Bronchial epithelial cell (primary cell): Measurements from ENCODE around the gene HIF1AN. TPM values are rescaled to one million over a fixed set of nuclear protein-coding genes. Genes with fewer than 3 reads are reported as not detected.
A peak's percentile ranks its signal among the peaks of the same experiment; 100 is the strongest.

Experiments used
- DNase-seq: peaks from one replicate; pipeline ENCODE4 v3.0.0-alpha.2; 2010; ENCODE audit warnings: low read depth
- FAIRE-seq: peaks from 2 replicates; lab custom pipeline; 2011; peaks lifted over from hg19 to GRCh38; lab: Jason Lieb, UNC
- H3K27me3 ChIP-seq: 2 replicates; pipeline ENCODE4 v1.5.1; 2011; ENCODE audit warnings: low read length; ENCODE audit not compliant: control insufficient read depth, insufficient read depth
- H3K36me3 ChIP-seq: 2 replicates; pipeline ENCODE4 v1.5.1; 2011; ENCODE audit warnings: low read length; ENCODE audit not compliant: control insufficient read depth, insufficient read depth
- H3K4me3 ChIP-seq: 2 replicates; pipeline ENCODE4 v1.5.1; 2011; ENCODE audit warnings: mild to moderate bottlenecking, low read depth, low read length, control low read depth
- total RNA-seq: library from RNA; depleted of rRNA; stranded (reverse); fragments of >200 nt; gene quantifications from 2 replicates; pipeline ENCODE4 v1.2.1, GENCODE V29; 2014
- TF ChIP-seq, protein P1 (sequence below): IDR thresholded peaks from 2 replicates; pipeline ENCODE4 v1.5.1; 2011; ENCODE audit warnings: mild to moderate bottlenecking, moderate library complexity, low read length, control low read depth, inconsistent platforms; ENCODE audit not compliant: insufficient read depth, severe bottlenecking

The HIF1AN gene
- total RNA-seq, 1 donor from 2014 or later, result 9.0 TPM

DNA sequence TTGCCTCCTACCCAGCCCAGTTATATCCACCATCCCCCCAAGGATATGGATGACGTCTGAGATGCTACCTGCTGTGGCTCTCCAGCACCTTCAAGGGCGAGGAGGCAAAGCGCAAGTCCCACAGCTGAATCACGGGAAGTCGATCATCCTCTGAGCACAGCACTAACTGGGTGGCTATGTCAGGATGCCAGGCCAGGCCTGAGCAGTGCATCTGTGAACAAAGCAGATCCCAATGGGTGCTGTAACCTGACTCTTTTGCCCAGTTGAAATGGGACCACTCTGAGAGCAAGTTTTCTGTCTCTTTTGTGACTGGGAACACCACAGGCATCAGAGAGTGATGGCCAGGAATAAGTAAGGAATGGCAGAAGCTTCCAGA is 28.4 kb upstream of the HIF1AN start:
- no peaks in the 10 kb centered on the region for H3K27me3 ChIP-seq
- peaks cover 1% of the 10 kb centered on the region for H3K36me3 ChIP-seq
- DNase-seq (no peak), FAIRE-seq (peak; percentile 87)
- TF ChIP-seq, protein P1, sequence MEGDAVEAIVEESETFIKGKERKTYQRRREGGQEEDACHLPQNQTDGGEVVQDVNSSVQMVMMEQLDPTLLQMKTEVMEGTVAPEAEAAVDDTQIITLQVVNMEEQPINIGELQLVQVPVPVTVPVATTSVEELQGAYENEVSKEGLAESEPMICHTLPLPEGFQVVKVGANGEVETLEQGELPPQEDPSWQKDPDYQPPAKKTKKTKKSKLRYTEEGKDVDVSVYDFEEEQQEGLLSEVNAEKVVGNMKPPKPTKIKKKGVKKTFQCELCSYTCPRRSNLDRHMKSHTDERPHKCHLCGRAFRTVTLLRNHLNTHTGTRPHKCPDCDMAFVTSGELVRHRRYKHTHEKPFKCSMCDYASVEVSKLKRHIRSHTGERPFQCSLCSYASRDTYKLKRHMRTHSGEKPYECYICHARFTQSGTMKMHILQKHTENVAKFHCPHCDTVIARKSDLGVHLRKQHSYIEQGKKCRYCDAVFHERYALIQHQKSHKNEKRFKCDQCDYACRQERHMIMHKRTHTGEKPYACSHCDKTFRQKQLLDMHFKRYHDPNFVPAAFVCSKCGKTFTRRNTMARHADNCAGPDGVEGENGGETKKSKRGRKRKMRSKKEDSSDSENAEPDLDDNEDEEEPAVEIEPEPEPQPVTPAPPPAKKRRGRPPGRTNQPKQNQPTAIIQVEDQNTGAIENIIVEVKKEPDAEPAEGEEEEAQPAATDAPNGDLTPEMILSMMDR, result no peak
- no peak overlapping the region for H3K4me3 ChIP-seq

DNA sequence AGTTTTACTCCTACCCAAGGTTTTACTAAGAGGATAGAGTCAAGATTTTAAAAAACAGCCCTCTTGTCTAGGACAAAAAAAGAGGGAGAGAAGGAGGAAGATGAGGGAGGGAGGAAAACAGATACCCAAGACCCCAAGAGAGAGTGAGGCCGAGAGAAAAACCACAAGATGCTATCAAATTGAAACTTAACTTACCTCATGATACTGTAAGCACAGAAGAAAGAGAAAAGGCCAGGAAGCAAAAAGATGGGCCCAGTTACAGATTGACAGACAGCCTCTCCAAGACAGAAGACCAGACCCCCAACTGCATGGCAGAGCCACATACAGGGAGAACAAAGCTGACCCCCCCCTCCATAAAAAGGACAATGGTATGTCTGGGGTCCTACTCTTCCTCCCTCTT is 27.5 kb upstream of the HIF1AN start:
- H3K36me3 ChIP-seq, result peaks cover 1% of the 10 kb centered on the region
- no peak for DNase-seq
- no peaks in the 10 kb centered on the region for H3K27me3 ChIP-seq
- no peak for FAIRE-seq
- no peak overlapping the region for H3K4me3 ChIP-seq
- TF ChIP-seq, protein P1, result no peak

DNA sequence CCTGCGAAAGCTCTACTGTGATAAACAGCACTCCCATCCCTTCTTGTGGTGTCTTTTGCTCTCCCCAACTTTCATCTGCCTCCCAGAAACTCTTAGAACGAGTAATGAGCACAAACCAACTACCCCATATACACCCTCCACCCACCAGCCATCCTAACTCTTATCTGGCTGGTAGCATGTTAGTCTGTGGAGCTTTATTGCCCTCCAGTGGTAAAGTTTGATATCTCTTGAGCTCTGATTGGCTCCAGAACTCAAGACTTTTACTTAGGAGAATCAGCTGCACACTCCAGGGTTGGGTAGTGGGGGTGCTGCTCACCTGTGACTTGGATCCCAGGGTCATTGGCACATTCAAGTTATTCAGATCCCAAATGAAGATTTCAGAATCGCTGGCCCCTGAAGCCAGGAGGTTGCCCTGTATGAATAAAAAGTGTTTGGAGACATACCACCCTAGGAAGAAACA is 27.0 kb upstream of the HIF1AN start:
- Histone ChIP-seq H3K27me3 (no peaks in the 10 kb centered on the region), H3K4me3 (no peak overlapping the region), H3K36me3 (peaks cover 1% of the 10 kb centered on the region)
- FAIRE-seq (no peak), DNase-seq (peak; percentile 67)
- TF ChIP-seq, protein P1, result peak; percentile 60

DNA sequence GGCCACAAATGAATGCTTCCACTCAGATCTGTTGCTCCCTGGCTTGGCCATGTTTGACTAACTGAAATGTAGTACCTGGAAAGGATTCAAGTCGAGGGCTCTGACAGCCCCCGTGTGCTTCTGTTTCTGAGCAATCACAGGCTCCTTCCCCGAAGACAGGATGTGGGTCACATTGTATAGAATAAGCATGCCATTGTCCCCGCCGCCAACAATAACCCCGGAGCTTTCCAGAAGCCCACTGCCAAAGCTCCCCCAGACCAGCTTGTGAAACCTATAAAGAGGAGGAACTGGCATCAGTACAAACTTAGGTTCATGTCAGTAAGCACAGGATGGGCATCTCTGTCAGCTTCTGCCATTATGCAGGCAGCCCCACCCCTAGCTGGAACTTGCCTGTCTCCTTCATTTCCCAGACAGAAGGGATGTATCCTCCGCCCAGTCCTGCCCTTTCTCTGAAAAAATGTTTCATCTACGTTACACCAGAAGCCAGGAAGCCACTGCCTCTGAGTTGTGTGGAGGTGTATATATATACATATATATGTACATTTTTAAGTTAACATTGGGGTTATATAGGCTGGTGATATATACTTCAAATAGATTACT is 26.4 kb upstream of the HIF1AN start:
- no peaks in the 10 kb centered on the region for H3K27me3 ChIP-seq
- no peak for FAIRE-seq
- H3K4me3 ChIP-seq, result no peak overlapping the region
- peaks cover 1% of the 10 kb centered on the region for H3K36me3 ChIP-seq
- TF ChIP-seq, protein P1, result no peak
- DNase-seq, result no peak

DNA sequence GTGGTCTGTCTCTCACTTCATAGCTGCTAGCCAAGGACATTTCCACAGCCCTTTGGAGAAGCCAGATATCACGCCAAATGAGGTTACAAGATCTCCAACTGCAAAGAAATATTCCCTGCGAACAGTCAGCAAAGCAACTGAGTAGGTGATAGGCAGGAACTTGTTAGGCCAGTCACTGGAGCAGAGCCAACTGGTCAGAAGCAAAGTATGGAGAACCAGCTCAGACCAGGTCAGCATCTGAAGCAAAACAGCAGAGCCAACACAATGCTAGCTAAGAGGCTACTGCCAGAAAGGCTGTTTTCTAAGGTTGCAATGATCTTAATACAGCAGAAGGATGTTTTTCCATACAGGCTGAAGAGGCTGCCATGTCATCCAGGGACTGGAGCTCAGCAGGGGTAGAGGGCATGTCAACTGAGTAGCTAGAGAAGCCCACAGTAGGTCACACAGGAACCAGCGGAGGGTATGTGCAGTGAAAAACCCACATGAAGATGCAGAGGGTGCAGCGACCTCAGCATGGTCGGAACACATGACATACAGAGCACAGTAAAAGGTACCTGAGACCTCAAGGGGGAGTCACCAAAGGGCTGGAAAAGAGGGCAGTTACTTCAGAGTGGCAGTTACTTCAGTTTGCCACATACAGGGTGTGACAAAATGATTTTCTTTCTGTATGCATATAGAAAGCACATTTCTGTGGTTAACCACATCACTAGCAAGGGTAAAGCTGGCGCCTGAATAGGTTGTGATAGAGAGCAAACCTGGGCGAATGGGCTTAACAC is 25.0 kb upstream of the HIF1AN start:
- no peak overlapping the region for H3K4me3 ChIP-seq
- TF ChIP-seq, protein P1, result no peak
- peaks cover 1% of the 10 kb centered on the region for H3K36me3 ChIP-seq
- peak; percentile 83 for FAIRE-seq
- DNase-seq, result peak; percentile 55
- no peaks in the 10 kb centered on the region for H3K27me3 ChIP-seq
